Measurements from ENCODE around the gene IMPDH1. TPM values are rescaled to one million over a fixed set of nuclear protein-coding genes. Genes with fewer than 3 reads are reported as not detected.

IMPDH1 gene
- total and polyA plus RNA-seq, 9 of the 15 experiments (the other 6 are each of a cell fraction or from before 2014, with no cell fraction given), result 0.80 to 118 (median 64.3) TPM

DNA sequence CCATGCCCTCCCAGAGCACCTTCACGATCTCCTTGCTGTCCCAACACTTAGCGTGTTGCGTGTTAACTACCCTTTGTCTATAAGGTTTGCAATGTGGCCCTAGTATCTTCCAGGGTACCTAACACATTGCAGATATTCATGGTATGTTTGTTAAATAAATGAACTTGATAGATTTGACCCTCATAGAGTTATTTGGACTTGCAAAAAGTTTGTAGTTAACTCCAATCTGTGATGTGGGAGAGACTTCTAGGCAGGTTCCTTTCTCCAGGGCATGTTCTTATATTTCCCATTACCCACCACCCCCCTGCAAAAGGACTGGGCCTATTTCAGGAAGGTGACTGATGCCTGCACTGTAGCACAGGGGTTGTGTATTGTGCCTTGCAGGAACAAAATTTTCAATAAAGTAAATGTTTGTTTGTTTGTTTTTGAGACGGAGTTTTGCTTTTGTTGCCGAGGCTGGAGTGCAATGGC lies 46.5 kb upstream of the IMPDH1 start:
- Histone ChIP-seq H2AFZ (ENCODE audit: low read depth, low read length) (peak overlapping the region; percentile 99), H3K36me3 (ENCODE audit: control insufficient read depth, insufficient read depth, low read length) (peaks cover 11% of the 10 kb centered on the region; the same call in 2 of the 3 replicates), H3K9ac (ENCODE audit: insufficient read depth in 1 of 2, low read depth in 2 of 2, low read length in 2 of 2) (peak overlapping the region; percentile 84 to 95), H3K9me1 (ENCODE audit: control insufficient read depth, insufficient read depth, low read length) (no peaks in the 10 kb centered on the region), H4K20me1 (replicated peaks; ENCODE audit: control insufficient read depth, insufficient read depth, low read length) (no peaks in the 10 kb centered on the region), H3K79me2 (ENCODE audit: control insufficient read depth, insufficient read depth, low read length) (peaks cover 28% of the 10 kb centered on the region), H3K27ac (ENCODE audit: extremely low read depth, low read depth, low read length) (peak overlapping the region; percentile 85), H3K9me3 (replicated peaks; ENCODE audit: control insufficient read depth, insufficient read depth, low read depth, low read length) (no peaks in the 10 kb centered on the region), H3K4me2 (ENCODE audit: insufficient read depth, low read length) (peak overlapping the region; percentile 97), H3K4me3 (peak overlapping the region; percentile 74), H3K4me1 (replicated peaks in 1 of 2; ENCODE audit: control insufficient read depth in 2 of 2, insufficient read depth in 2 of 2, low read length in 2 of 2) (peaks cover 25 to 30% of the 10 kb centered on the region in 2 experiments; a peak in 4 of 5 replicates), H3K27me3 (ENCODE audit: control insufficient read depth in 2 of 2, insufficient read depth in 2 of 2, low read length in 2 of 2) (no peaks in the 10 kb centered on the region)
- in situ Hi-C loops (cut with MboI) (no loop called here), intact Hi-C loops (cut with micrococcal nuclease) (no loop called here)
- ATAC-seq (peak; percentile 51), FAIRE-seq (peak; percentile 46), DNase-seq (ENCODE audit: extremely low read depth in 1 of 4, low spot score in 3 of 4) (peak in 1 of 4 experiments; percentile 9)
- 2% methylated on average over 5 of the region's 5 CpGs for WGBS (ENCODE audit: insufficient coverage, low coverage, missing lambda C conversion rate)
- CTCF ChIA-PET (ENCODE audit: low intra/inter-chr PET ratio), result interaction anchor here (0.5 kb wide), 1 partner anchor 68 kb away, joined by 3 read pairs; no protein-coding TSS in a partner anchor
- no TSS peak for BruUV-seq (replicated peaks)
- POLR2A ChIA-PET, result interaction anchor here (1.2 to 1.8 kb wide), 3 partner anchors 12 to 109 kb away, joined by 3 to 8 read pairs (median 8); no protein-coding TSS in a partner anchor
- TF ChIP-seq CCNT2 (IDR thresholded peaks at IDR 0.05; ENCODE audit: borderline replicate concordance, extremely low read depth, insufficient read length, low read depth, low read length) (no peak), ZNF146 (CRISPR knock-in tag; IDR thresholded peaks at IDR 0.05; ENCODE audit: unreplicated experiment) (no peak), MCM7 (IDR thresholded peaks at IDR 0.05) (no peak), NELFE (IDR thresholded peaks at IDR 0.05; ENCODE audit: insufficient read depth, insufficient read length) (no peak), PHF21A (IDR thresholded peaks at IDR 0.05; ENCODE audit: borderline replicate concordance, low read depth) (no peak), ID3 (CRISPR knock-in tag; IDR thresholded peaks at IDR 0.05) (no peak), ID3 (tag; IDR thresholded peaks at IDR 0.05) (no peak), THRAP3 (IDR thresholded peaks at IDR 0.05; ENCODE audit: borderline replicate concordance) (peak; percentile 27; the same call in 1 of the 2 replicates), FOS (IDR thresholded peaks at IDR 0.05; ENCODE audit: extremely low read depth, insufficient read length) (no peak), ZNF780A (CRISPR knock-in tag; IDR thresholded peaks at IDR 0.05) (no peak), MYC (IDR thresholded peaks at IDR 0.05; ENCODE audit: low read depth, low read length) (no peak), MYC (CRISPR knock-in tag; IDR thresholded peaks at IDR 0.05; ENCODE audit: borderline replicate concordance, low read depth) (0 out of 2 replicates have a peak, but pooled peaks have one; percentile 84), SUPT5H (IDR thresholded peaks at IDR 0.05) (no peak), PHF20 (IDR thresholded peaks at IDR 0.05; ENCODE audit: partially characterized antibody) (no peak), ZNF280B (CRISPR knock-in tag; IDR thresholded peaks at IDR 0.05) (no peak), NFE2 (IDR thresholded peaks at IDR 0.05; ENCODE audit: low read depth) (no peak), BCOR (IDR thresholded peaks at IDR 0.05) (no peak), ZNF143 (CRISPR knock-in tag; IDR thresholded peaks at IDR 0.05) (no peak), DNMT1 (IDR thresholded peaks at IDR 0.05) (no peak), STAG1 (CRISPR knock-in tag; IDR thresholded peaks at IDR 0.05; ENCODE audit: borderline replicate concordance) (no peak)
